Epithelial cell of esophagus (primary cell): ENCODE measurements around the gene AVPR2.

Experiments used
- DNase-seq: peaks from one replicate; pipeline ENCODE4 v3.0.0; 2010; ENCODE audit warnings: low read depth
- H3K4me3 ChIP-seq: 2 replicates; pipeline ENCODE4 v1.5.1; 2011; ENCODE audit warnings: mild to moderate bottlenecking, low read length, control low read depth
- TF ChIP-seq, protein P1 (sequence below): IDR thresholded peaks from 2 replicates; pipeline ENCODE4 v1.5.1; 2011; ENCODE audit warnings: low read depth, mild to moderate bottlenecking, low read length, control low read depth, inconsistent platforms; ENCODE audit not compliant: insufficient read depth; ENCODE audit errors: missing control alignments

The AVPR2 gene

DNA sequence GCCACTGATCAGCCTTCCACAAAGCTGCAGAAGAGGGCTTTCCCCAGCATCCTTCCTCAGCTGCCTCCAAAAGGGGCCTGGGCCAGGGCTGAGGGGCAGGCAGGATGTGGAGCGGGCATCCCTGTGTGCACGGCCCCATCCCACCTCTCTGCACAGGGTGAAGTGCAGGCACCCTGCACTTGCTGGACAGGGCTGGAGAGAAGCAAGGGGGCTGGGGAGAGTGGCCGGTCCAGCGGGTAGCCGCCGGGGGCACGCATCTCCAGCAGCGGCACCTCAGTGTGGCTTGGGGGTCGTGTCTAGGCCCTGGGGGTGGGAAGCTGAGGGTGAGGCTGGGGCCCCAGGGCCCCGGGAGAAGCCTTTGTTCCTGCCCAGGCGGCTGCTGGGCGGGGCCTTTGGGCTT lies 3.0 kb downstream of the AVPR2 start:
- DNase-seq = no peak
- H3K4me3 ChIP-seq = no peak overlapping the region
- TF ChIP-seq, protein P1, sequence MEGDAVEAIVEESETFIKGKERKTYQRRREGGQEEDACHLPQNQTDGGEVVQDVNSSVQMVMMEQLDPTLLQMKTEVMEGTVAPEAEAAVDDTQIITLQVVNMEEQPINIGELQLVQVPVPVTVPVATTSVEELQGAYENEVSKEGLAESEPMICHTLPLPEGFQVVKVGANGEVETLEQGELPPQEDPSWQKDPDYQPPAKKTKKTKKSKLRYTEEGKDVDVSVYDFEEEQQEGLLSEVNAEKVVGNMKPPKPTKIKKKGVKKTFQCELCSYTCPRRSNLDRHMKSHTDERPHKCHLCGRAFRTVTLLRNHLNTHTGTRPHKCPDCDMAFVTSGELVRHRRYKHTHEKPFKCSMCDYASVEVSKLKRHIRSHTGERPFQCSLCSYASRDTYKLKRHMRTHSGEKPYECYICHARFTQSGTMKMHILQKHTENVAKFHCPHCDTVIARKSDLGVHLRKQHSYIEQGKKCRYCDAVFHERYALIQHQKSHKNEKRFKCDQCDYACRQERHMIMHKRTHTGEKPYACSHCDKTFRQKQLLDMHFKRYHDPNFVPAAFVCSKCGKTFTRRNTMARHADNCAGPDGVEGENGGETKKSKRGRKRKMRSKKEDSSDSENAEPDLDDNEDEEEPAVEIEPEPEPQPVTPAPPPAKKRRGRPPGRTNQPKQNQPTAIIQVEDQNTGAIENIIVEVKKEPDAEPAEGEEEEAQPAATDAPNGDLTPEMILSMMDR = no peak

DNA sequence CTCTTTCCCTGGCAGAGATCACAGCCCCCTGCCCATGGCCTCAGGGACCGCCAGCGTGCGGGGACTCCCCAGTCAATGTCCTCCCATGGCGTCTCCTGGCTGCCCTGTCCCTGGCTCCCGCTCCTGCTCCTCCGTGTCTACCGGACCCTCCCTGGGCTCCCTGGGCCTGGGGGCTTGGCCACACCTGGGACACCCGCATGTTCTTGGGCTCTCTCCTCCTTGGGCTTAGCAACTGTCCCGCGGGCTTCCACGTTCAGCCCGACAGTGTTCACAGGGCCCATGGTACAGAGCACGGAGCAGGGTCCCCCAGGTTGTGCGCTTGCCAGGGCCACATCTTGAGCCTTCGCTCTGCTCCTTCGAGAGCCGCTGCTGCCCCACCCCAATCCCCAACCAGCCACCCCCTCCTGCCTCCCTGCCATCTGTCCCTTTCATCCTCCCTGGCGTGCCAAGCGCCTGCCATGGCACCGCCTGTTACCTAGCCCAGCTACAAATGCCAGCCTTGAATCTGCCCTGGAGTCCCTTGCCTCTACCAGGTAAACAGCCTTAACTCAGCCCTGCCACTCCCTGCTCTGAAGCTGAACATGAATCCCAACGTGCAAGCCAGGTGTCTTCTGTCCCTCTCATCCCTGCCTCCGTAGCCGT lies 3.9 kb downstream of the AVPR2 start:
- H3K4me3 ChIP-seq = no peak overlapping the region
- DNase-seq = no peak
- TF ChIP-seq, protein P1 = no peak

DNA sequence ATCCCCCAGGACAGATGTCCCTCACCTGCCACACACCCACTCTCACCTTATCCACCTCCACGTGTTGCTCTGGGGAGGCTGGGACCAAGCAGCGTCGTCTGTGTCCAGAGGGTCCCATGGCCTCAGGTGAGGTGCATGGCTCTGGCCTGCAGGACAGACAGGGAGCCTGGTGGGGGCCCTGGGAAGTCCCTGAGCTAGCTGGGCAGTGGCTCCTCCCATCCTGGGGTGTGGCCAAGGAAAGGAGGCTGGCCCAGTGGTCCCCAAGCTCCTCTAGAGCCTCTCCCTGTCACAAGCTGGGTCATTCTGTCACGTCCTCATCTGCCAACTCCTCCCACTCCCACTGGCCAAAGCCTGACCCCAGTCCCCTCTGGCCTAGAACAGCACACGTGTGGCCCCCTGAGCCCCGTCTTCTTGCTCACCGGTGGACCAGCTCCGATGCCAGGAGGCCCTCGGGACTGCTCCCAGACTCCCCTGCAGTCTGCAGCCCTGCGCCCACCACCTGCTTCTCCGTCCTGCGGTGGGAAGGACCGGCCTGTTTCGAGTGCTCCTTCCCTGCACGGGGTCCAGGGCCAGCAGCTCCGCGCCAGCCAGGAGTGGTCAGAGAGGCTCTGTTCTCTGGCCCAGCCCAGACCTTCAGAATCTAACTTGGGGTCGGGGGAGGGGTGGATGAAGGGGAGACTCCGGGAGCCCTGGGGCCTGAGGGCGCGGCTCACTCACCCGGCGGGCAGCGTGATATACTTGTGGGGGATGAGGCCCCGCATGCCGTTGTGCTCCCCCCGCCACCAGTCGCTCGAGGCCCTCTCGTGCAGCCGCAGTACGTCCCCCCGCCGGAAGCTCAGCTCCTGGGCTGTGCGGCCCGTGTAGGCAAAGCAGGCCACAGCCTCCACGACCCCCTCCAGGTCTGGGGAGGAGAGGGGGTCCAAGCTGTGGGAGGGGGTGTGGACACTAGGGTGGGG lies 4.8 kb downstream of the AVPR2 start:
- DNase-seq = no peak
- no peak overlapping the region for H3K4me3 ChIP-seq
- TF ChIP-seq, protein P1 = no peak

DNA sequence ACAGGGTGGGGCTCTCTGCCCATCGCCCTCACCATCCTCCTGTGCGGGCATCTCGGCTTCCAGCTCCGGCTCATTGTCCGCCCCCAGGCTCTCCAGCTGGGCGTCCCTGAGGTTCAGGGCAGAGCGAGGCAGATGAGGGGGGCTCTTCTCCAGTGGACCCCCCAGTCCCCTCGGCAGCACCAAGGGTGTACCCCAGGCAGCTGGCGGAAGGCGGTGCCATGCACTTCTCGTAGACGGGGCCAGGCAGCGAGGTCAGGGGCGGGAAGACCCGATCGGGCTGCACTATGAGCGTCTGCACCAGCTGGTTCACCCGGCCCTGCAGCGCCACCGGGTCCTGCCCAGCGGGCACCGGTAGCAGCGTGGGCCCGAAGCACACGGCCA lies 5.5 kb downstream of the AVPR2 start:
- DNase-seq = no peak
- TF ChIP-seq, protein P1 = no peak
- H3K4me3 ChIP-seq = no peak overlapping the region

DNA sequence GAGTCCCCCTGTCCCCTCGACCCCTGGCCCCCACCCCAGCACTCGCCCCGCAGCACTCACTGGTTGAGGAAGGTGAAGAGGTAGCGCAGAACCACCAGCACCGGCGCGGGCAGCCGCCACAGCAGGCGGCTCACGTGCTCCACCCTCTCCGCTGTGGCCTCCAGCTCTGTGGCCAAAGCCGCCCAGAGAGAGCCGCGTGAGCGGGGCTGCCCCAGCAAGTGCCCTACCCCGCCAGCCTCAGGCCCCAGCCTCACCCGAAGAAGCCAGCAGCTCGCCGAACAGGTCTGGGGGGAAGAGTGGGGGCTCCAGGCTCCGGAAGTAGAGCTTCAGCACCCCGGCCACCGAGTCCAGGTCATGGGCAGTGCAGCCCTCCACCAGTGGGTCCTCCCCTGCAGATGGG lies 6.0 kb downstream of the AVPR2 start:
- DNase-seq = no peak
- TF ChIP-seq, protein P1 = no peak
- no peak overlapping the region for H3K4me3 ChIP-seq

DNA sequence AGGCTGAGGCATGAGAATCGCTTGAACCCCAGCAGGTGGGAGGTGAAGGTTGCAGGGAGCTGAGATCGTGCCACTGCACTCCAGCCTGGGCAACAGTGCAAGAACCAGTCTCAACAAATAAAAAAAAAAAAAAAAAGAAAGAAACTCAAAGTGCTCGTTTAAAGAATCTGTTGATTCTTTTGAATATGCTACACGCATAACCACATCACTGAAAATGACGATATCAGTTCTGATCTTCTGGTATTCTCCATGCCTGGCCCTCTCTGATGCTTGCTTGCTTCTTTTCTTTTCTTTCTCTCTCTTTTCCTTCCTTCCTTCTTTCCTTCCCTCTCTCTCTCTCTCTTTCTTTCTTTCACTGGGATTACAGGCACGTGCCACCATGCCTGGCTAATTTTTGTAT lies 7.3 kb downstream of the AVPR2 start:
- TF ChIP-seq, protein P1 = no peak
- H3K4me3 ChIP-seq = no peak overlapping the region
- no peak for DNase-seq
